CD4-positive, alpha-beta memory T cell (primary cell): ENCODE measurements around the gene DDX39B. TPM values are rescaled to one million over a fixed set of nuclear protein-coding genes. Genes with fewer than 3 reads are reported as not detected.

Experiments used
- CTCF ChIA-PET: fragments of 350-600 bp; sonication (Branson Sonifier 250); formaldehyde crosslinking; loops from one replicate; lab custom pipeline; 2021; ENCODE audit warnings: inconsistent platforms; ENCODE audit not compliant: partially characterized antibody; lab: Charles Lee
- POLR2A ChIA-PET: fragments of 350-600 bp; sonication (Branson Sonifier 250); formaldehyde crosslinking; loops from one replicate; lab custom pipeline; 2021; ENCODE audit not compliant: partially characterized antibody; lab: Charles Lee
- DNase-seq, 5 donors: peaks; one replicate each; pipeline versions ENCODE4 v3.0.0 to v3.0.0-alpha.2; 2020 to 2022; ENCODE audit warnings: mixed read lengths in 1 of 5
- H3K27ac ChIP-seq: one replicate; pipeline ENCODE4 v1.7.0; 2013; ENCODE audit warnings: low read depth, low read length
- H3K27me3 ChIP-seq: 2 replicates; pipeline ENCODE4 v1.7.0; 2013; ENCODE audit warnings: mild to moderate bottlenecking, low read length, moderate library complexity; ENCODE audit not compliant: insufficient read depth
- H3K36me3 ChIP-seq: 2 replicates; pipeline ENCODE4 v1.7.0; 2013; ENCODE audit warnings: mild to moderate bottlenecking, low read length, moderate library complexity; ENCODE audit not compliant: insufficient read depth
- H3K4me1 ChIP-seq: 2 replicates; pipeline ENCODE4 v1.7.0; 2013; ENCODE audit warnings: mild to moderate bottlenecking, low read length, moderate library complexity; ENCODE audit not compliant: insufficient read depth
- H3K4me3 ChIP-seq, 2 donors: one replicate each; pipeline ENCODE4 v1.7.0; 2013; ENCODE audit warnings: low read length in 2 of 2, mild to moderate bottlenecking in 1 of 2
- H3K9me3 ChIP-seq, 2 donors: one replicate each; pipeline ENCODE4 v1.7.0; 2013; ENCODE audit warnings: low read length in 2 of 2, control low read depth in 1 of 2; ENCODE audit not compliant: control insufficient read depth in 1 of 2
- H3K27ac Mint-ChIP-seq, 7 donors: one replicate each; pipeline ENCODE4 v1.8.0; 2020 to 2021; ENCODE audit warnings: mixed read lengths in 7 of 7, mild to moderate bottlenecking in 6 of 7, inconsistent platforms in 3 of 7, moderate library complexity in 3 of 7
- H3K27me3 Mint-ChIP-seq, 2 donors: one replicate each; pipeline ENCODE4 v1.8.0; 2020 to 2021; ENCODE audit warnings: mixed read lengths in 2 of 2
- H3K36me3 Mint-ChIP-seq, 2 donors: one replicate each; pipeline ENCODE4 v1.8.0; 2020 to 2021; ENCODE audit warnings: mixed read lengths in 2 of 2, inconsistent platforms in 1 of 2, mild to moderate bottlenecking in 1 of 2
- H3K4me1 Mint-ChIP-seq, 4 donors: one replicate each; pipeline ENCODE4 v1.8.0; 2020 to 2021; ENCODE audit warnings: mixed read lengths in 4 of 4, mild to moderate bottlenecking in 1 of 4
- H3K4me3 Mint-ChIP-seq, 8 donors: one replicate each; pipeline ENCODE4 v1.8.0; 2020 to 2021; ENCODE audit warnings: mixed read lengths in 8 of 8, mild to moderate bottlenecking in 7 of 8, moderate library complexity in 6 of 8, inconsistent platforms in 3 of 8
- H3K9me3 Mint-ChIP-seq, 8 donors: one replicate each; pipeline ENCODE4 v1.8.0; 2020 to 2021; ENCODE audit warnings: mixed read lengths in 8 of 8, mild to moderate bottlenecking in 5 of 8, inconsistent platforms in 3 of 8, moderate library complexity in 1 of 8
- intact Hi-C: fragments of 100-400 bp; cut with micrococcal nuclease; formaldehyde crosslinking; loops from one replicate; pipeline ENCODE4 v1.15.1; 2023
- polyA plus RNA-seq, 2 donors: library from polyadenylated mRNA; unstranded; fragments of 300-500 nt; fragmentation: Illumina TruSeq; gene quantifications; one replicate each; pipeline ENCODE4 v1.2.3, GENCODE V29; 2021
- total RNA-seq, 2 experiments: library from RNA; stranded (reverse); gene quantifications; one replicate each; pipeline ENCODE4 v1.2.3, GENCODE V29; 2021

Gene DDX39B
- total and polyA plus RNA-seq, 4 experiments from 2014 or later, result 65.6 to 737 (median 412) TPM

DNA sequence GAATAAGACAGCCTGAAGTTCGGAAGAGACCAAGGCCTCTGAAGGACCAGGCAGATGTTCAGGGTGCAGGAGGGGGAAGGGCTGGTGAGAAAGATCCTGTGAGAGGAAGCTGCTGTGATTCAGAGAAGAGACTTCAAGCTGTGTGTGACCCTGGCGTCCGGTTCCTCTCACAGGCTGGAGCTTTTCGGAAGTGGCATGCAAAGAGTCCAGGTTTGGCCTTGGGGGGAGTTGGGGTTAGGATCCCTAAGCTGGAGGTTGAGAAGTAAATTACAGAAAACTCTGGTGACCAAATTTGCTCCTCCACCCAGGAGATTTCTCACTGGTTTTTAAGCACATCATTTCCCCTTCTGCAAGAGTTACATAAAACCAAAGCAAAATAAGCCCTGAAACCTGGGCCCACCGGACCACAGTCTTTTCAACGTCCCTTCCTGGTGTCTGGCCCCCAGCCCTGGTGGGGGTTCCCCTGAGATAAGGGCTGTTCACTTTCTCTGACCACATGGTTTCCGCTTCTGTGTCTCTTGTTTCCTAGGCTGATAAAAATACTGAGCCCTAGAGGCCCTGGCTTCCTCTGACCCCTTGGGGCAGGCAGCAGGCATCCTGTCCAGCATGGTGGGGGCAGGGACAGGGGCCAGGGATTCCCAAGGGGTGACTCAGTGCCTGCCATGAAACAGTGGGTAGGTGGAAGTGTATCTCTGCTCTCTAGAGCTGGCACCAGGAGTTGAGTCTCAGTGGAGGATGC lies 18.3 kb upstream of the DDX39B start:
- H3K9me3 Mint-ChIP-seq, result no peaks in the 10 kb centered on the region
- peak overlapping the region; percentile 78 to 90 (median 84) for H3K4me3 Mint-ChIP-seq
- Histone ChIP-seq H3K36me3 (no peaks in the 10 kb centered on the region), H3K27me3 (no peaks in the 10 kb centered on the region), H3K4me3 (peak overlapping the region in 1 of 2 donors; percentile 53), H3K27ac (peak overlapping the region; percentile 58), H3K4me1 (peaks cover 87% of the 10 kb centered on the region), H3K9me3 (no peaks in the 10 kb centered on the region)
- H3K27ac Mint-ChIP-seq, result peak overlapping the region; percentile 91 to 99 (median 95)
- POLR2A ChIA-PET, result interaction anchor here (0.7 to 52.5 kb wide), 6 partner anchors 10 to 271 kb away, joined by 3 to 3597 read pairs (median 16); partner anchors contain the start of genes ATP6V1G2, DDX39B, LST1 and LTA
- intact Hi-C loops, result loop anchor here (1.0 kb wide), 3 partner anchors 8 to 22 kb away; partner anchors contain the start of genes LTA and LTB
- DNase-seq, result peak in 3 of 5 donors; percentile 35 to 76 (median 38)
- H3K27me3 Mint-ChIP-seq, result no peaks in the 10 kb centered on the region
- H3K4me1 Mint-ChIP-seq, result peaks cover 53 to 87% (median 65%) of the 10 kb centered on the region in 4 donors
- peaks cover 24 to 25% of the 10 kb centered on the region in 2 donors for H3K36me3 Mint-ChIP-seq
- CTCF ChIA-PET, result interaction anchor here (0.8 to 35.1 kb wide), 6 partner anchors 9 to 39 kb away, joined by 3 to 1152 read pairs (median 12); partner anchors contain the start of genes LST1, LTB, NCR3 and NFKBIL1

DNA sequence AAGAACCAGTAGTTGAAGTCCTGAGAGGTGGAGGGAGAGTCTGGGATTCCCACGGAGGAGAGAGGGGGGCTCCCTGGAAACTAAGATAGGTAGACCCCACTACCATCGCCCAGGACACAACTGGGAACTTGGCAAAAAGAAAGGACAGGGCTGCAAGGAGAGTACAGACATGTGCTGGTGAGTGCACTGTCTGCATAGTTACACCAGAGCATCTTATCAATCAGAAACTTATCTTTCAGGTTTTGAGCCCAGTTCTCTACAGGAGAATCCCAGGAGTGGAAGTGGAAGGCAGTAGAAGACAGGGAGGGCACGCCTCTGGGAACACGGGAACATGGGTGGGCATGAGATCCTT lies 17.8 kb upstream of the DDX39B start:
- Mint-ChIP-seq H3K27ac (peak overlapping the region; percentile 91 to 99 (median 95)), H3K36me3 (peaks cover 19 to 22% of the 10 kb centered on the region in 2 donors), H3K4me1 (peaks cover 50 to 82% (median 63%) of the 10 kb centered on the region in 4 donors), H3K4me3 (peak overlapping the region; percentile 78 to 90 (median 84)), H3K9me3 (no peaks in the 10 kb centered on the region), H3K27me3 (no peaks in the 10 kb centered on the region)
- Histone ChIP-seq H3K9me3 (no peaks in the 10 kb centered on the region), H3K27ac (peak overlapping the region; percentile 58), H3K4me1 (peaks cover 82% of the 10 kb centered on the region), H3K36me3 (no peaks in the 10 kb centered on the region), H3K27me3 (no peaks in the 10 kb centered on the region), H3K4me3 (peak overlapping the region in 1 of 2 donors; percentile 53)
- ChIA-PET POLR2A (interaction anchor here (0.9 to 52.5 kb wide), 8 partner anchors 10 to 303 kb away, joined by 3 to 3597 read pairs (median 8); partner anchors contain the start of genes ABHD16A, BAG6, DDX39B and LST1), CTCF (interaction anchor here (0.8 to 35.1 kb wide), 7 partner anchors 8 to 39 kb away, joined by 3 to 1152 read pairs (median 10); partner anchors contain the start of genes ATP6V1G2, LST1, LTB and NCR3)
- no peak for DNase-seq
- intact Hi-C loops, result loop anchor here (1.0 kb wide), 2 partner anchors 9 to 23 kb away; partner anchors contain the start of gene LTB

DNA sequence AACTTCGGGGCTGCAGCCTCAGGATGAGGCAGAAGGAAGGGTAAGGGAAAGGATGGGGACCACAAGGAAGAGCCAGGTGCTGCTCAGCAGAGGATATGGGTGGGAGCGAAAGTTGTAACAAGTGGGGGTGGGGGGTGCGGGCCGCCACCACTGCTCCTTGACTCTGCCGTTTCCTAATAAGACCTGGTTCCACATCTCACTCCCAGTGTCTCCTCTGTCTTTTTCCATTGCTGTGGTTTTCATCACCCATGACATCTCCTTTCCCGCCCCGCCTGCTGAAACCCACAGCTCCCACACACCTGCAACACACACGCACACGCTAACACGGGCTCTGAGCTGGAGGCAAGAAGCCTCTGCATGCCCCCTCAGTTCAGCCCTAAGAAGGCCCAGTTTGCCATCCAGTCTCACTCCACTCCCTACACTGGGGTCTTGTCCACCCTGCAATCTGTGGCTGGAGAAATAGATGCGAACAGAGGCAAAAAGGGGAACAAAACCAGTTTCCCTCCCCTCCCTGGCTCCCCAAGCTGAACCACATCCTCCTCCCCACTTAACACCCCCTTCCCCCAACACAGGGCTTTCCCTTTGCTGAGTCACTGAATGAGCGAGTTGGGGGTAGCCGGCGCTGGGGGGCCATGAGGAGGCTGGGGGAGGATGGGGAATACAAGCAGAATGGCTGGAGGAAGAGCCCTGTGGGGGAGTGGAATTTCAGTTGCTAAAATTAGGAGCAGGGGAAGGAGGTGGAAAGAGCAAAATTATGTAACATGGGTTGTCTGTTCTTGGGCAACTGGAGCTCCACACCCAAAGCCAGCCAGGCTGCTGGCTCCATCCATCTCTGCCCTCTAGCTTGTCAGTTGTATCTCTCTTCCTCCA lies 17.1 kb upstream of the DDX39B start:
- Mint-ChIP-seq H3K27ac (peak overlapping the region; percentile 91 to 99 (median 95)), H3K27me3 (no peaks in the 10 kb centered on the region), H3K4me3 (peak overlapping the region; percentile 76 to 90 (median 84)), H3K4me1 (peaks cover 48 to 77% (median 62%) of the 10 kb centered on the region in 4 donors), H3K36me3 (peaks cover 17 to 20% of the 10 kb centered on the region in 2 donors), H3K9me3 (no peaks in the 10 kb centered on the region)
- CTCF ChIA-PET, result interaction anchor here (0.8 to 35.1 kb wide), 6 partner anchors 9 to 40 kb away, joined by 3 to 1152 read pairs (median 8); partner anchors contain the start of genes ATP6V1G2, LST1, LTB and NCR3
- Histone ChIP-seq H3K4me1 (peaks cover 79% of the 10 kb centered on the region), H3K4me3 (peak overlapping the region; percentile 1 to 53), H3K36me3 (no peaks in the 10 kb centered on the region), H3K27me3 (no peaks in the 10 kb centered on the region), H3K27ac (peak overlapping the region; percentile 58), H3K9me3 (no peaks in the 10 kb centered on the region)
- POLR2A ChIA-PET, result interaction anchor here (0.6 to 52.5 kb wide), 12 partner anchors 9 to 304 kb away, joined by 3 to 3597 read pairs (median 3); partner anchors contain the start of genes ABHD16A, ATP6V1G2, BAG6 and DDAH2
- peak; percentile 64 to 89 (median 72) for DNase-seq
- intact Hi-C loops, result loop anchor here (1.0 kb wide), 2 partner anchors 9 to 23 kb away; partner anchors contain the start of gene LTB

DNA sequence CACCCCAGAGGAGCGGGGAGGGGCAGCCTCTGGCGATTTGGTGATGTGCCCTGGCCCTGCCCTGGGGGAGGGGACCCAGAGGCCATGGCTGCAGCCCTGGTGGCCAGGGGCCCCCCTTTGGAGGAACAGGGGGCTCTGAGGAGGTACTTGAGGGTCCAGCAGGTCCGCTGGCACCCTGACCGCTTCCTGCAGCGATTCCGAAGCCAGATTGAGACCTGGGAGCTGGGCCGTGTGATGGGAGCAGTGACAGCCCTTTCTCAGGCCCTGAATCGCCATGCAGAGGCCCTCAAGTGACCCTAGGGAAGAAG lies 16.5 kb upstream of the DDX39B start:
- Mint-ChIP-seq H3K27ac (peak overlapping the region in 6 of 7 donors; percentile 91 to 98 (median 95)), H3K4me1 (peaks cover 46 to 71% (median 60%) of the 10 kb centered on the region in 4 donors), H3K36me3 (peaks cover 14 to 19% of the 10 kb centered on the region in 2 donors), H3K4me3 (peak overlapping the region; percentile 76 to 90 (median 84)), H3K9me3 (no peaks in the 10 kb centered on the region), H3K27me3 (no peaks in the 10 kb centered on the region)
- no peaks in the 10 kb centered on the region for H3K36me3 ChIP-seq
- H3K27me3 ChIP-seq, result no peaks in the 10 kb centered on the region
- POLR2A ChIA-PET, result interaction anchor here (0.8 to 52.5 kb wide), 9 partner anchors 8 to 94 kb away, joined by 3 to 3597 read pairs (median 4); partner anchors contain the start of genes BAG6, DDX39B, LST1 and LTA
- H3K9me3 ChIP-seq, result no peaks in the 10 kb centered on the region
- peak overlapping the region; percentile 1 to 53 for H3K4me3 ChIP-seq
- H3K4me1 ChIP-seq, result peaks cover 73% of the 10 kb centered on the region
- intact Hi-C loops, result no loop called here
- CTCF ChIA-PET, result interaction anchor here (1.5 to 35.1 kb wide), 5 partner anchors 10 to 40 kb away, joined by 4 to 1152 read pairs (median 10); partner anchors contain the start of genes LST1, LTB, NCR3 and NFKBIL1
- peak overlapping the region; percentile 58 for H3K27ac ChIP-seq
- no peak for DNase-seq

DNA sequence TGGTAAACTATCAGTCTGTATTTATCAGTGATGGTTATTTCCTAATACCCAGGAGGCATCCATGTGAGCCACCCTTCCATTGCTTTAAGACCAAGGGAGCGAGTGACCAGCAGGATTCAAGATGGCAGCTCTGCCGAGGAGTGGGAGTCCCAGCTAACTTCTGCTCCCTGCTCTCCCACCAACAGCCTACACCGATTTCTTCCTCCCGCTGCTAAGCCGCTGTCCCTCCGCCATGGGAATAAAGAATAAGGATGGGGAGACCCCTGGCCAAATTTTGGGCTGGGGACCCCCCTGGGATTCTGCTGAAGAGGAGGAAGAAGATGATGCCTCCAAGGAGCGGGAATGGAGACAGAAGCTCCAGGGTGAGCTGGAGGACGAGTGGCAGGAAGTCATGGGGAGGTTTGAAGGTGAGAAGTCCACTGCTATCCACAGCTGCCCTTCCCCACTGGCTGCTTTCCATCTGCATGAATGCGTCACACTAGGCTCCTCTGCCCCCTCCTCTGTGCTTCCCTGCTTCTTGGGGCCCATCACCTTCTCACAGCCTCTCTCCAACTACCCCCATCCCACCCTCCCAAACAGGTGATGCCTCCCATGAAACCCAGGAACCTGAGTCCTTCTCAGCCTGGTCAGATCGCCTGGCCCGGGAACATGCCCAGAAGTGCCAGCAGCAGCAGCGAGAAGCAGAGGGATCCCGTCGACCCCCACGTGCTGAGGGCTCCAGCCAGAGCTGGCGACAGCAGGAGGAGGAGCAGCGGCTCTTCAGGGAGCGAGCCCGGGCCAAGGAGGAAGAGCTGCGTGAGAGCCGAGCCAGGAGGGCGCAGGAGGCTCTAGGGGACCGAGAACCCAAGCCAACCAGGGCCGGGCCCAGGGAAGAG lies 15.9 kb upstream of the DDX39B start:
- no peaks in the 10 kb centered on the region for H3K9me3 Mint-ChIP-seq
- peaks cover 10 to 19% of the 10 kb centered on the region in 2 donors for H3K36me3 Mint-ChIP-seq
- ChIA-PET CTCF (interaction anchor here (1.7 to 35.1 kb wide), 3 partner anchors 10 to 41 kb away, joined by 4 to 1152 read pairs (median 595); partner anchors contain the start of genes LST1, LTB, NCR3 and TNF), POLR2A (interaction anchor here (0.6 to 52.5 kb wide), 8 partner anchors 9 to 628 kb away, joined by 3 to 3597 read pairs (median 6); partner anchors contain the start of genes BAG6, DDX39B, LST1 and LTA)
- peak overlapping the region; percentile 58 for H3K27ac ChIP-seq
- H3K27ac Mint-ChIP-seq, result peak overlapping the region; percentile 22 to 94 (median 70)
- peaks cover 68% of the 10 kb centered on the region for H3K4me1 ChIP-seq
- intact Hi-C loops, result no loop called here
- no peaks in the 10 kb centered on the region for H3K9me3 ChIP-seq
- H3K27me3 ChIP-seq, result no peaks in the 10 kb centered on the region
- H3K27me3 Mint-ChIP-seq, result no peaks in the 10 kb centered on the region
- peaks cover 42 to 66% (median 56%) of the 10 kb centered on the region in 4 donors for H3K4me1 Mint-ChIP-seq
- DNase-seq, result no peak
- H3K36me3 ChIP-seq, result no peaks in the 10 kb centered on the region
- no peak overlapping the region for H3K4me3 ChIP-seq
- peak overlapping the region in 4 of 8 donors; percentile 6 to 66 (median 36) for H3K4me3 Mint-ChIP-seq
